ENCODE data around the gene CLEC18A.
"Not testable (repeated sequence)": the region's sequence is repeated elsewhere in the genome, so short reads cannot be mapped to it uniquely, and the experiment has no call there.

- not testable (repeated sequence) for TF ChIP-seq CTCF, EZH2phosphoT487 (IDR thresholded peaks at IDR 0.05)
Observed at GRCh38 chr16:69985196-69985595, 34.1 kb downstream of the CLEC18A start.

Measured in neural progenitor cell (in vitro differentiated cells).